Endothelial cell of hepatic sinusoid (primary cell): ENCODE data around the gene SKOR2.

ENCODE experiments used
- in situ Hi-C: cut with HindIII; loops from 2 replicates; pipeline ENCODE4 v1.10.0; 2017; ENCODE audit warnings: low sequenced_read_pairs

The SKOR2 gene, protein sequence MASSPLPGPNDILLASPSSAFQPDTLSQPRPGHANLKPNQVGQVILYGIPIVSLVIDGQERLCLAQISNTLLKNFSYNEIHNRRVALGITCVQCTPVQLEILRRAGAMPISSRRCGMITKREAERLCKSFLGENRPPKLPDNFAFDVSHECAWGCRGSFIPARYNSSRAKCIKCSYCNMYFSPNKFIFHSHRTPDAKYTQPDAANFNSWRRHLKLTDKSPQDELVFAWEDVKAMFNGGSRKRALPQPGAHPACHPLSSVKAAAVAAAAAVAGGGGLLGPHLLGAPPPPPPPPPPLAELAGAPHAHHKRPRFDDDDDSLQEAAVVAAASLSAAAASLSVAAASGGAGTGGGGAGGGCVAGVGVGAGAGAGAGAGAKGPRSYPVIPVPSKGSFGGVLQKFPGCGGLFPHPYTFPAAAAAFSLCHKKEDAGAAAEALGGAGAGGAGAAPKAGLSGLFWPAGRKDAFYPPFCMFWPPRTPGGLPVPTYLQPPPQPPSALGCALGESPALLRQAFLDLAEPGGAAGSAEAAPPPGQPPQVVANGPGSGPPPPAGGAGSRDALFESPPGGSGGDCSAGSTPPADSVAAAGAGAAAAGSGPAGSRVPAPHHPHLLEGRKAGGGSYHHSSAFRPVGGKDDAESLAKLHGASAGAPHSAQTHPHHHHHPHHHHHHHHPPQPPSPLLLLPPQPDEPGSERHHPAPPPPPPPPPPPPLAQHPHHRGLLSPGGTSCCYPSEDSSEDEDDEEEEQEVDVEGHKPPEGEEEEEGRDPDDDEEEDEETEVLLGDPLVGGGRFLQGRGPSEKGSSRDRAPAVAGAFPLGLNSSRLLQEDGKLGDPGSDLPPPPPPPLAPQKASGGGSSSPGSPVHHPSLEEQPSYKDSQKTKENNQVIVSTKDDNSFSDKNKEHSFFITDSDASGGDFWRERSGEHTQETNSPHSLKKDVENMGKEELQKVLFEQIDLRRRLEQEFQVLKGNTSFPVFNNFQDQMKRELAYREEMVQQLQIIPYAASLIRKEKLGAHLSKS

GRCh38 chr18:47251289-47252120, at the start of gene SKOR2:
Gene SKOR2 (minus strand): TSS chr18:47251660. CDS start chr18:47249183, 2,477 bp downstream.
- in situ Hi-C loops = no loop called here

DNA sequence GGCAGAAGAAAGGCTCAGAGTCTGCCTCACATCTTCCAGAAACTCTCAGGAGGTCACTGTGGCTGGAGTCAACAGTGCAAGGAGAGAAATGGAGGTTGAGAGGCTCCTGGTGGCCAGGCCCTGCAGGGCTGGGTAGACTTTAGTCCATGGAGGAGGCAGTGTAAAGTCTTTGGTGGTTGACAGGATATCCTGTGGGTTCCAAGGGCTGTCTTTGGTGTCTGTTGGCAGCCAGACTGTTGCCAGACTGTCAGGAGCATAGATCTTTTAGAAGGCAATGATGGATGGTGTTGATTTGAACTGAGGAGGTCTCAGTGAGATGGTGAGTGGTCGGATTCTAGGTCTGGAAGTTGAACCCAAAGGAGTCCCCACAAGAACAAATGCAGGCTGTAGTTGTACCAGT, 45.0 kb upstream of the SKOR2 start:
- in situ Hi-C loops = no loop called here

DNA sequence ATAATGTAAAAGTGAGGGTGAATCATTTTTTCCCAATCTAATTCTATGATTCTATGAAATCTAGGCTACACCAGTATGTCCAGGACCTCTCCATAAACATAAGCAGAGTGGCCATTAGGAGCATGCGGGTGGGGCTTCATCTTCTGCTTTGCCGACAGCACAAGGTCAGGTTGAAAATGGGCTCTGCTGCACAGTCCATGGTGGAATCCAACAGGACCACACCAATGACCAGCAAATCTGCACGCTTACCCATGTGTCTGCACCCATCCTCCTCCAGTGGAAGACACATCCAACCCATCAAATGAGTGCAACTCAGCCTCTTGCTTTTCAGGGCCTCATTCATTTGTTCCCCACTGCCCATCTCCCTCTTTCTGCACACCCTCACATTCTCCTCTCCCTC, 43.3 kb upstream of the SKOR2 start:
- in situ Hi-C loops = no loop called here

- in situ Hi-C loops = no loop called here
These were observed 37.3 kb upstream of the SKOR2 start for GRCh38 chr18:47288741-47289140.

DNA sequence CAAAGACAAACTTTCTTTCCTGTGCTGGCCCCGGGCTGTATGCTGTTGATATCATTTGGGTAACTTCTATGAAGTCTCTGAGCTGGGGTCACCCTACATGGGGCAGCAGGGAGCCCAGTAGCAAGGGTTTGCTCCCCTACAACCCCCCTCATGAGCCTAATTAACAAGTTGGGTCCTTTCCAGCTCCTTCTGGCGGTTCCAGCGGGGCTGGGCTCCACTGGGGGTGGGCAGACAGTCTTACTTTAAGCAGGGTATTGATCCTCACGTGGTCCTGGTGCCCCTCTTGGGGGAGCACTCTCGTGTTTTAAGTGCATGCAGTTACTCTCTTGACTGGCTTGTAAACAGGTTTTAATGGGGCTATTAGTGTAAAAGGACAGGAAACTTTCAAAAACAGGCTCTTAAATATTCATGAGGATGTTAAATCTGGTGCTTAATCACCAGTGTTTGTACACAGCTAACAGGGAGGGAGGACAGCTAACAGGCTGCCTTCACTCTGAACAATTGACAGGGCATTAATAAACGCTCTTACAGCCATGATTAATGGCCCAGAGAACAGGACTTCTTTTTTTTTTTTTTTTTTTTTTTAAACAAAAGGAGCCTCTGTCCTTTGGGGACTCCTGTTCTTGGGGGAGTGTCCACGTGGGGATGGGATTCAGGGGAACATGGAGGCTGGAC, 36.6 kb upstream of the SKOR2 start:
- in situ Hi-C loops = no loop called here

DNA sequence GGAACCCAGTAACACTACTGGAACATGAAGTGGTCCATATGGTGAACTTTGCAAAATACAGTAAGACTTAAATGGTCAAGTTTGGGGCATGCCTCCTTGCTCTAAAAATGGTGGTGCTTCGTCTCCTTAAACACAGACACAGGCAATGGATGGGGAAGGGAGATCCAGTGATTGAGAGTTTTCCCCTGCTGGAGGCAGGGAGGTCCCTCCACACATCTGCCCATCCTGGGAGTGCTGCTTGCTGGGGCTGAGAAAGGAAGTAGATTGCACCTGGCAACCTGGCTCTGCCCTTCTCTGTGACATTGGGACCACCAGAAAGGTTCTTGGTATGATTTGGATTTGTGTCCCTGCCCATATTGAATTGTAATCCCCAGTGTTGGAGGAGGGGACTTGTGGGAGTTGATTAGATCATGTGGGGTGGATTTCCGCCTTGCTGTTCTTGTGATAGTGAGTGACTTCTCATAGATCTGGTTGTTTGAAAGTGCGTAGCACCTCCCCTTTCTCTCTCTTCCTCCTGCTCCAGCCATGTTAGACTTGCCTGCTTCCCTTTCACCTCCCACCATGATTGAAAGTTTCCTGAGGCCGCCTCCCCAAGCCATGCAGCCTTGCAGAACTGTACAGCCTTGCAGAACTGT, 35.4 kb upstream of the SKOR2 start:
- in situ Hi-C loops = no loop called here

DNA sequence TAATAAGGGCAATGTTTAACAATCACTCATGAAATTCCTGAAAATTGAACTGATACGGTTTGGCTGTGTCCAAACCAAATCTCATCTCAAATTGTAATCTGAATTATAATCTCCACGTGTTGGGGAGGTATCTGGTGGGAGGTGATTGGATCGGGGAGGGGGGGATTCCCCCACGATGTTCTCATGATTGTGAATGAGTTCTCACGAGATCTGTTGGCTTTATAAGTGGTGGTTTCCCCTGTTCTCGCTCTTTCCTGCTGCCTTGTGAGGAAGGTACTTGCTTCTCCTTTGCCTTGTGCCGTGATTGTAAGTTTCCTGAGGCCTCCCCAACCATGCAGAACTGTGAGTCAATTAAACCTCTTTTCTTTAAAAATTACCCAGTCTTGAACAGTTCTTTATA, 34.0 kb upstream of the SKOR2 start:
- in situ Hi-C loops = no loop called here

DNA sequence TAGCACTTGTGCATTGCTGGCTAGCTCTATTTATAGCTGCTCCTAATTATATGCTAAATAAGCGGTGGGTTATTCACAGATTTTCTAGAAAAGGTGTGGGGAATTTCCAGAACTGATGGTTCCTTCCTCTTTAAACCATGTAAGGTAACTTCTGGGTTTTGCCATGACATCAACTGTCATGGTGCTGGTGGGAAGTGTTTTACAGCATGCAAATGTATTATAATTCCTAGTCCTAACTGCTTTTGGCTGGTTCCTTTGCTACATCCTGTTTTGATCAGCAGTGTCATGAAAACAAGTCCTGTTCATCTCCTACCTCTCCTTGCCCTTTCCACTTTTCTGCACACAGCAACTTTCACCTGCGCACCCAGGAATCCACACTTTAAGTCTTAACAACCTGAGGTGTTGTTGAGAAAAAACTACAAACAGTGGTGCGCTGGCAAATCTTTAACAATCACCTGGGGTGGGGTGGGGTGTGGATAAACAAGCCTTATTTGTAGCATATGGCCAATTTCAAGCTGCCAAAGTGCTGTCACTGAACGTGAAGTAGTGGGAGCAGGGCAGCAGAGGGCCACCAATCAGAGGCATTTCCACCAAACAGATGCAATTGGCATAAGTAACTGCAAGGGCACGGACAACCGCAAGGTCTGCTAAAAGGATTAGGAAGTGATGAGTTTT, 33.4 kb upstream of the SKOR2 start:
- in situ Hi-C loops = no loop called here

DNA sequence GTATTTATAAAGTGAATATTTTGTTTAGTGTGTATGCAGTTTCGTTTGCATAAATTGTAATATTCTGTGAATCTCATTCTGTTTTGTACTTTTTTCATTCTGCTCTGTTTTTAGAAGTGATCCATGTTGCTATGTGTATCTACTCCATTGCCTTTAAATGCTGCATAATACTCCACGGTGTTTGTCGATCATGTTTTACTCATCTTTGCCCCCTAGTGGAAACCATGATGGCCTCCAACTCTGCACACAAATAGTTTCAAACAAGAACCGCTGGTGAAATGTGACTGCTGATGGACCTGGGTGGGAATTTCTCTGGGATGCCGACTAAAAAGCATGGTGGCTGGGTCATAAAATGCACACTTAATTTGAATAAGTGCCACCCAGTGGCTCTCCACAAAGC, 32.0 kb upstream of the SKOR2 start:
- in situ Hi-C loops = no loop called here

GRCh38 chr18:47280121-47280520, 28.7 kb upstream of the SKOR2 start:
- in situ Hi-C loops = no loop called here

- in situ Hi-C loops = no loop called here
These were observed 23.5 kb upstream of the SKOR2 start for GRCh38 chr18:47274961-47275360.

- in situ Hi-C loops = no loop called here
These were observed 13.7 kb upstream of the SKOR2 start for GRCh38 chr18:47265197-47265596.

DNA sequence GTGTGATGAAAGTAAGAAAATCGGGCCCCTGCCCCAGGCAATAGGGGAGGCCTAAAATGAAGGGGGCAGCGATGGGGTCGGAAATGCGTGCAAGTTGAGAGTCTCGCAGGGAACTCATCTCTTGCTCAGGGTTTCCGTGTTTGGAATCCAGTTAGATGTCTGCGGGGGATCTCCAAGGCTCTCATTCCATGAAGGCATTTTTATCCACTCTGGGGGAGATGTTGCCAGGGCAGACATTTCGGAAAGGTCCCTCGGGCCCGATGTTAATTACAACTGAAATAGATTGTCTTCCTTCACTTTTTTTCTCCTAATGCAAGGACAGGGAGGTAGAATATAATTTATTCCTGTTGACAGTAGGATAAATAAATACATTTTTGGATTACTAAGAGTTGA, 12.8 kb upstream of the SKOR2 start:
- in situ Hi-C loops = loop anchor here (5.0 kb wide), 1 partner anchor 62 kb away; no protein-coding TSS in a partner anchor

DNA sequence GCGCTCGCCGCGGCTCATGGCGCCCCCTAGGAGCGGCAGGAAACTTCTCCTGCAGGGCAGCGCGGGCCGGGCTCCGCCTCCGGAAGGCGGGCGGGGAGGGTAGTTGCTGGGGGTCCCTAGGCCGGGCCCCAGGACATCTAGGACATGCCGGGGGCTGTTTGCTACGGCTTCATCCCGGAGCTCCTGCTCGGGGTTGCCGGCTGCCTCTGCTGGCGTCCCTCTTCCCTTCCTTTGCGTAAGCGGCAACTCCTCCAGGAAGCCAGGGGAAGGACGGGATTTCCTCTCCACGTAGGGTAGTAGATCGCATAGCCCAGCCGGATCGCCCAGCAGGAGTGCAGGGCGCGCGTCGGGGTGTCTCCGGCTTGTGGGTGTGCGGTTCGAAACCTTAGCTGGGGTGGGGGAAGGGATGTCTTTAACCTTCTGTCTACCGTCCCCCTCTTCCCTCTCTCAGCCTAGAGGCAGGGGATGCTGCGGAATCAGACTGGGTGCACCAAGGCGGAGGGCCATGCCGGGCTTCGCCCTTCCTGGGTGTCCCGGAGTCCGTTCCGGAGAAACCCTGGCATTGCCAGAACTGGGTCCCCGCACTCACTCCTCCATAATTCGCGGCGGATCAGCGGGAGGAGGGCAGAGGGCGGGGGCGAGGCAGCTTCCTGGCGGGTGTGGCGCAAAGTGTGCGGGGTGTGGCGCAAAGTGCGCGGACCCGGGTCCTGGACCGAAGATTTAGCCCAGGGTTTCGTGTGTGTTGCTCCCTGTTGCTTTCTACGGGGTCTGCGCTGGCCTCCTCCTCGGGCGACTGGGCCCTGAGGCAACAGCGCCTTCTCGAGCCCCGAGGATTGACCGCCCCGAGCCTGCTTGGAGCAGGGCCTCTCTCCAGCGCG, 12.2 kb upstream of the SKOR2 start:
- in situ Hi-C loops = loop anchor here (5.0 kb wide), 1 partner anchor 61 kb away; no protein-coding TSS in a partner anchor

DNA sequence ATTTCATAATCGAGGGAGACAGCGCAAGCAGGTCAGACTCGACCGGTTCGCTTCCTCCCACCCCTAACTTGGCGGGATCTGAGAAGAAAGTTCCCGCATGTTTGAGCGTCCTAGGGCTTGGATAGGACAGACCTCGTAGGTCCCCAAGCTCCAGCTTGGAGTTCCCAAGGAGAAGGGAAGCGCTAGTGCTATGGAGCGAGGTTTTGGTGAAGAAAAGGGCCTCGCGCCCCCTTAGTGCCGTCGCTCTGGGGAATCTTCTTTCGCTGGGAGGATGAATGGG, 11.6 kb upstream of the SKOR2 start:
- in situ Hi-C loops = loop anchor here (5.0 kb wide), 1 partner anchor 61 kb away; no protein-coding TSS in a partner anchor

DNA sequence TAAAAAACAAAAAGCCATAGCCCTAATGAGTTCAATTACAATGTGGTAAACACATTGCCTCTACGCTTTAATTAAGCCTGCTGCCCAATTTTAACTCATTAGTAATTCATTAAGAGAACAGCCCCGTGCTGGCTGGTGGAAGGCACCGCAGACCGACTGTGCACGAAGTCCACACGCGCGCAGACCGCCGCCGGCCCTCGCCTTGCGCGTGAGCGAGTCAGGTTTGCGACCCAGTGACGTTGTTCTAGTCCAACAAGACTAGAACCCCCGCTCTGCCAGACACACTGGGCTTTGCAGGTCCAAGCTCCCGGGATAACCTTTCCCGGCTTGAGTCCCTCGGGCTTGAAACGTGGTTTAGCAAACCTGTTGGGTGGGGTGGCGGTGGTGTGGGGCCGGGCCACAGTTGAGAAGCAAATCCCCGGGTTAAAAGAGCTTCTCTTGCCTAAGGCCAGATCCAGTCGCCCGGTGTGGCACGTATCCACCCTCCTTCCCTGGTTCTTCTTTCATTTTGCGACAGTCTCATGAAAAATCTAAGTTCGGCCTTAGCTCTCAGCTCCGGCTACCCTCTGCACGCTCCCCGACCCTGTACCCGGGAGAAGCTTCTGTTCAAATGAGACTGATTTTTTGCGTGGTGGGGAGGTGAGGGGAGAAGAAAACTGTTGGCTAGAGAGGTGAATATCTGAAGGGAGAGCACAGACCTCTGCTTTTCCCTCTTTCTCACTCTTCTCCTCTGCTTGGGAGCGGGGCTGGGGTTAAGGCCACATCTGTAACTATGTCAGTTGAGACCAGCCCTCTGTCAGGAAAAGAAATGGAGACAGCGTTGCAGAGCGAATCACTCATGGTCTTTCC, 11.1 kb upstream of the SKOR2 start:
- in situ Hi-C loops = loop anchor here (5.0 kb wide), 1 partner anchor 60 kb away; no protein-coding TSS in a partner anchor

DNA sequence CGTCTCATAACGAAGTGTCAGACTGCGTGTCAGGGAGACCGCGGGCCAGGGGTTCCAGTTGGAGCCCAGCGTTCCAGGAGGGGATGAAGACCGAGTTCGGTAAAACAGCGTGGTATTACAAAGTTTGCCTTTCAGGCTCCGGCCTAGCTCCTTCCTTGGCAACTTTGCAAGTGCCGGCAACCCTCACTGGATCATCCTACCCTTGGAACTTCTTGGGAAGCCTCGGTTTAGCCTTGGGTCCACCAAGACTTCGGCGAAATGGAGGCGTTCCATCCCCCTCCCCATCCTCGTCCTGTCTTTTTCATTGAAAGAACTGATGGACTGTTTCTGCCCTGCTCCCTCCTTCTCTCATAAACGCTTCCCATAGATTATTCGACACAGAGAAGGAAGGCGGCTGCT, 10.4 kb upstream of the SKOR2 start:
- in situ Hi-C loops = loop anchor here (5.0 kb wide), 1 partner anchor 60 kb away; no protein-coding TSS in a partner anchor
